ENCODE measurements around the gene ACOX3. TPM values are rescaled to one million over a fixed set of nuclear protein-coding genes. Genes with fewer than 3 reads are reported as not detected.
A peak's percentile ranks its signal among the peaks of the same experiment; 100 is the strongest.
"Not testable (repeated sequence)": the region's sequence is repeated elsewhere in the genome, so short reads cannot be mapped to it uniquely, and the experiment has no call there.

ACOX3 gene
- total RNA-seq, 1 donor from 2014 or later = 74.5 TPM

DNA sequence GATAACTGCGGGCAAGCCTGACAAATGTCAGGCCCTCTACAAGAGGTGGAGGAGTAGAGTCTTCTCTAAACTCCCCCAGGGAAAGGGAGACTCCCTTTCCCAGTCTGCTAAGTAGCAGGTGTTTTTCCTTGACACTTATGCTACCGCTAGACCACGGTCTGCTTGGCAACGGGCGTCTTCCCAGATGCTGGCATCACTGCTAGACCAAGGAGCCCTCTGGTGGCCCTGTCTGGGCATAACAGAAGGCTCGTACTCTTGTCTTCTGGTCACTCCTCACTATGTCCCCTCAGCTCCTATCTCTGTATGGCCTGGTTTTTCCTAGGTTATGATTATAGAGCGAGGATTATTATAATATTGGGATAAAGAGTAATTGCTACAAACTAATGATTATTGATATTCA lies 33.6 kb downstream of the ACOX3 start:
- H3K9me3 ChIP-seq; H3K4me3 ChIP-seq; intact Hi-C loops (cut with DNase I); DNase-seq (ENCODE audit: low spot score in 2 of 2); H3K27ac ChIP-seq; H3K27me3 ChIP-seq: not testable (repeated sequence)
- peaks cover 56 to 61% of the 10 kb centered on the region in 2 donors for H3K36me3 ChIP-seq
- H3K4me1 ChIP-seq = peaks cover 12 to 23% of the 10 kb centered on the region in 2 donors
- TF ChIP-seq CTCF (IDR thresholded peaks at IDR 0.05) = peak; percentile 32 to 50 (median 44)

- Histone ChIP-seq H3K9me3 (no peaks in the 10 kb centered on the region), H3K4me1 (peaks cover 15 to 24% of the 10 kb centered on the region in 2 donors), H3K27me3 (no peaks in the 10 kb centered on the region), H3K36me3 (peaks cover 48 to 50% of the 10 kb centered on the region in 2 donors), H3K4me3 (no peak overlapping the region), H3K27ac (peak overlapping the region in 1 of 2 donors; percentile 14)
- TF ChIP-seq CTCF (IDR thresholded peaks at IDR 0.05) = no peak
- no peak for DNase-seq (ENCODE audit: low spot score in 2 of 2)
- intact Hi-C loops (cut with DNase I) = no loop called here
These were observed 35.0 kb downstream of the ACOX3 start for GRCh38 chr4:8405516-8405875.

GRCh38 chr4:8404791-8405515 lies 35.6 kb downstream of the ACOX3 start:
- Histone ChIP-seq H3K4me3 (no peak overlapping the region), H3K27me3 (no peaks in the 10 kb centered on the region), H3K4me1 (peaks cover 15 to 21% of the 10 kb centered on the region in 2 donors), H3K9me3 (no peaks in the 10 kb centered on the region), H3K36me3 (peaks cover 46 to 47% of the 10 kb centered on the region in 2 donors), H3K27ac (peak overlapping the region in 1 of 2 donors; percentile 14)
- intact Hi-C loops (cut with DNase I) = no loop called here
- TF ChIP-seq CTCF (IDR thresholded peaks at IDR 0.05) = no peak
- no peak for DNase-seq (ENCODE audit: low spot score in 2 of 2)

GRCh38 chr4:8403976-8404375 lies 36.5 kb downstream of the ACOX3 start:
- H3K27ac ChIP-seq = no peak overlapping the region
- TF ChIP-seq CTCF (IDR thresholded peaks at IDR 0.05) = no peak
- H3K4me3 ChIP-seq = no peak overlapping the region
- intact Hi-C loops (cut with DNase I) = loop anchor here (1.0 to 2.0 kb wide), 4 partner anchors 25 to 162 kb away; partner anchors contain the start of genes ACOX3 and TRMT44
- H3K36me3 ChIP-seq = peaks cover 46 to 47% of the 10 kb centered on the region in 2 donors
- DNase-seq (ENCODE audit: low spot score in 2 of 2) = no peak
- no peaks in the 10 kb centered on the region for H3K27me3 ChIP-seq
- H3K9me3 ChIP-seq = no peaks in the 10 kb centered on the region
- peaks cover 15 to 19% of the 10 kb centered on the region in 2 donors for H3K4me1 ChIP-seq

DNA sequence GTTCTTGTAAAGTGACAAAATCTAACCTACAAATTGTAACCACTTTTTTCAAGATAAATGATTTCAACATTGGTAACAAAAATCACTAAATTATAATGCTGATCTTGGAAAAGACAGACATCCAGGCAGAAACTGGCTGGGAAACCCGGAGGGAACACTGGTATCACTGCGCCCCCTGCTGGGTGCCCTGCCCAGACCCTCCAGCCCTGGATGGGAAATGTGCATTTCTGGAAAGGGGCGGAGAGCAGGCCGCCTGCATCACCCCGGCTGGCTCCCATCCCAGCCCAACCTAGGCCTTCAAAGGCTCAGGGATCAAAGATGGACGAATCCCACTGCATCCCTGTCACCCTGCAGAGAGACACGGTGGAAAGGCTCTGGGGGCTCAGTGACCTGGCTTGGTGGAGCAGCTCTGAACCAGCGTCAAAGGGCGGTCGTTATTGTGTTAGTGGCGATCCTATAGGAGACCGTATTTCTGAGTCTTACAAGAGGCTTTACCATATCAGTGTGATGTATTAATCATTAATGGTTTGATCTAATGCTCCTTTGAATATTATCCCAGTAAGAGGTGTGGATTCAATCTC lies 37.3 kb downstream of the ACOX3 start:
- Histone ChIP-seq H3K4me3 (no peak overlapping the region), H3K27ac (peak overlapping the region; percentile 86 to 89), H3K9me3 (no peaks in the 10 kb centered on the region), H3K36me3 (peaks cover 48% of the 10 kb centered on the region in 2 donors), H3K4me1 (peaks cover 15 to 19% of the 10 kb centered on the region in 2 donors), H3K27me3 (no peaks in the 10 kb centered on the region)
- peak; percentile 83 to 88 (median 88) for TF ChIP-seq CTCF (IDR thresholded peaks at IDR 0.05)
- peak in 1 of 2 donors; percentile 92 for DNase-seq (ENCODE audit: low spot score in 2 of 2)
- intact Hi-C loops (cut with DNase I) = loop anchor here (1.0 to 2.0 kb wide), 4 partner anchors 26 to 161 kb away; partner anchors contain the start of genes ACOX3 and TRMT44

Measured in ascending aorta (tissue), 2 donors.